ENCODE data around the gene SRGAP1. TPM values are rescaled to one million over a fixed set of nuclear protein-coding genes. Genes with fewer than 3 reads are reported as not detected.

The SRGAP1 gene
- total RNA-seq, 4 donors from 2014 or later: 13.1 to 81.5 (median 22.4) TPM

DNA sequence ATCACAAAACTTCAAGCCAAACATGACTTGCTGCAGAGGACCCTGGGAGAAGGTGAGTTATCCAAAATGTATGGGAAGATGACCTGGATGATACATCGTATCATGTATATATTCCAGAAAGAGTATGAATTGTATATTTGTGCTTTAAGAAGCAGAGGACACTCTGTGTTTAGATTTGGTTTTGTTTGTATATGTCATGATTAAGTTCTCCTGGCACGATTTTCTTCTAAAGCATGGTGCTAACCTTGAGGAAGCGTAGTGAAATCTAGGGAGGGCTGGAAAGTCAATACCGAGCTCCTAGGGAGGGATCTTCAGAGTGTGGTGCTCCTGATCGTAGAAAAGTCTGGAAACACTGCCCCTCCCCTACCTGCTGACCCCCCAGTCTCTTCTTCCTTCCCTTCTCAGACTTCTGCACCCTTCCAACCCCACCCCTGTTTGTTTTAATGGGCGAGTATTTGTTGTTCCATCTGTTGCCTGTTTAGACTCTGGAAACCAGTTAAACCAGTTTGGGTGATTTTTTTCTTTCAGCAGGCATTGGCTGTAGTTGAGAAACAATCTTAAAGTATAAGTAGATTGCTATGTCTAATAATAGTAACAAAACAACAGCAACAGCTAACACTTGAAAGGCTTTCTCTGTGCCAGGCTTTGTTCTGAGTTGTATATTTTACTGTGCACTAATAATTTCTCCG lies 236.0 kb downstream of the SRGAP1 start:
- 70 to 77% methylated on average over 7 of the region's 7 CpGs for WGBS, 2 donors
- Histone ChIP-seq H3K9me3 (no peaks in the 10 kb centered on the region), H3K36me3 (peaks cover 0 to 23% (median 0%) of the 10 kb centered on the region in 3 donors), H3K27ac (peak overlapping the region in 1 of 4 donors; percentile 2), H3K27me3 (no peaks in the 10 kb centered on the region), H3K4me1 (peaks cover 0 to 23% (median 5%) of the 10 kb centered on the region in 4 donors), H3K4me3 (no peak overlapping the region)
- TF ChIP-seq POLR2A (IDR thresholded peaks at IDR 0.05) (no peak), CTCF (IDR thresholded peaks at IDR 0.05) (no peak), EP300 (IDR thresholded peaks at IDR 0.05) (no peak)
- DNase-seq (ENCODE audit: low spot score in 2 of 2): no peak

- peaks cover 0 to 25% (median 7%) of the 10 kb centered on the region in 4 donors for H3K4me1 ChIP-seq
- no peaks in the 10 kb centered on the region for H3K9me3 ChIP-seq
- peak overlapping the region in 1 of 4 donors; percentile 2 for H3K27ac ChIP-seq
- H3K27me3 ChIP-seq: no peaks in the 10 kb centered on the region
- 80 to 86% methylated on average over 1 of the region's 1 CpG for WGBS, 2 donors
- peaks cover 0 to 23% (median 0%) of the 10 kb centered on the region in 3 donors for H3K36me3 ChIP-seq
- H3K4me3 ChIP-seq: no peak overlapping the region
- no peak for TF ChIP-seq EP300 (IDR thresholded peaks at IDR 0.05)
- no peak for TF ChIP-seq CTCF (IDR thresholded peaks at IDR 0.05)
- no peak for TF ChIP-seq POLR2A (IDR thresholded peaks at IDR 0.05)
- no peak for DNase-seq (ENCODE audit: low spot score in 2 of 2)
Observed at GRCh38 chr12:64081008-64081404, 236.5 kb downstream of the SRGAP1 start.

- 65 to 70% methylated on average over 2 of the region's 2 CpGs for WGBS, 2 donors
- Histone ChIP-seq H3K27me3 (no peaks in the 10 kb centered on the region), H3K4me1 (peaks cover 0 to 34% (median 7%) of the 10 kb centered on the region in 4 donors), H3K4me3 (no peak overlapping the region), H3K36me3 (peaks cover 0 to 23% (median 0%) of the 10 kb centered on the region in 3 donors), H3K9me3 (no peaks in the 10 kb centered on the region), H3K27ac (peak overlapping the region in 1 of 4 donors; percentile 75)
- DNase-seq (ENCODE audit: low spot score in 2 of 2): no peak
- no peak for TF ChIP-seq EP300 (IDR thresholded peaks at IDR 0.05)
- TF ChIP-seq CTCF (IDR thresholded peaks at IDR 0.05): no peak
- no peak for TF ChIP-seq POLR2A (IDR thresholded peaks at IDR 0.05)
Observed at GRCh38 chr12:64082116-64082515, 237.6 kb downstream of the SRGAP1 start.

DNA sequence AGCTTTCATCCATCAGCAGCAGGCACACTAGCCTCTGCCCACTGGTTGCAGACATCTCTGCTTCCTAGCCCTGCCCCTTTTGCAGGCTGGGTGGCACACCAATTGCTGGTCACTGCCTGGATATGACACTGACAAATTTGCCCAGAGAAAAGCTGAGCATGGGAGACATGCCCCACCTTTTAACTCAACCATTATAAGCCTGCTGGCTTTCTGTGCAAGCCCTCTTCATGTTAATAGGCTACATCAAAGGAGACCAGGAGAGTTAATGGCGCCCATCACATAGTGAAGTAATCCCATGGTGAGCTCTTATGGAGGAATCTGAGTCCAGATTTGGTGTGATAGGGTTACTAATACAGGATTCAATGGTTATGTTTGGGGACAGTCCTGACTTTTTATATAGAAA lies 238.4 kb downstream of the SRGAP1 start:
- Histone ChIP-seq H3K4me1 (peaks cover 0 to 41% (median 7%) of the 10 kb centered on the region in 4 donors), H3K4me3 (no peak overlapping the region), H3K9me3 (no peaks in the 10 kb centered on the region), H3K36me3 (peaks cover 0 to 23% (median 0%) of the 10 kb centered on the region in 3 donors), H3K27ac (peak overlapping the region; percentile 44 to 90 (median 61)), H3K27me3 (no peaks in the 10 kb centered on the region)
- no peak for DNase-seq (ENCODE audit: low spot score in 2 of 2)
- 53 to 63% methylated on average over 1 of the region's 1 CpG for WGBS, 2 donors
- TF ChIP-seq POLR2A (IDR thresholded peaks at IDR 0.05) (no peak), CTCF (IDR thresholded peaks at IDR 0.05) (no peak)
